ENCODE data around the gene CPNE1. TPM values are rescaled to one million over a fixed set of nuclear protein-coding genes. Genes with fewer than 3 reads are reported as not detected.
A peak's percentile ranks its signal among the peaks of the same experiment; 100 is the strongest.

Gene CPNE1
- total RNA-seq, 1 experiment from 2014 or later = 155 TPM

DNA sequence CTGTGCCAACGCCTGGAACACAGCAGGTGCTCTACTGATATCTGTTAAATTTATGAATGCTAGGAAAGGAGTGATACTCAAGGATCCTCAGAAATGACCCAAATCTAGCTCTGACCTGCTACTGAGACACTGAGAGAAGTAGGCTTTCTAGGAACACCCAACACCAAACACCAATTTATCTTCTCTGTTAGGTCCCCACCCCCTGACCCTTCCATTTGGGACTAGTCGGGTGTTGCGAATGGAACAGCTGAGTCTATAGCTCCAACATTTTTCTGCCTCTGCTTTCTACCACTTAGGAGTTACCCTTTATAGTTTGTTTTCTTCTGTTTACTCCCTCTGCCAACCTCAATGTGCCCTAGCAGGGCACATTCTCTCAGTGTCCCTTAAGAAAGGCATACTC is 24.0 kb downstream of the CPNE1 start:
- no peak overlapping the region for H2AFZ ChIP-seq (ENCODE audit: low read length)

More for the DNA sequence above, 24.0 kb downstream of the CPNE1 start:
- Histone ChIP-seq H3K4ac (ENCODE audit: low read depth, low read length) (no peak overlapping the region), H3K18ac (ENCODE audit: insufficient read length, low read depth, low read length) (no peak overlapping the region), H2BK20ac (ENCODE audit: low read depth, low read length, poor library complexity, severe bottlenecking) (no peak overlapping the region), H2AK5ac (ENCODE audit: insufficient read length, low read length) (no peak overlapping the region), H3K9ac (ENCODE audit: extremely low read depth, insufficient read length, low read length) (no peak overlapping the region), H3T11ph (ENCODE audit: low read length) (no peak overlapping the region), H3K27ac (ENCODE audit: insufficient read length, low read depth, low read length) (no peak overlapping the region), H2BK12ac (ENCODE audit: insufficient read length, low read depth, low read length) (no peak overlapping the region), H3K56ac (ENCODE audit: insufficient read length, low read depth, low read length) (no peak overlapping the region), H4K8ac (replicated peaks; ENCODE audit: insufficient read length, low read depth, low read length) (no peak overlapping the region), H4K91ac (ENCODE audit: insufficient read length, low read depth, low read length) (no peak overlapping the region), H2BK5ac (ENCODE audit: insufficient read length, low read length) (no peak overlapping the region), H4K20me1 (ENCODE audit: control insufficient read depth, insufficient read depth, insufficient read length) (no peaks in the 10 kb centered on the region), H2BK15ac (ENCODE audit: low read depth, low read length) (no peak overlapping the region), H3K79me2 (ENCODE audit: insufficient read depth, low read length) (peaks cover 8% of the 10 kb centered on the region; the same call in 1 of the 2 replicates), H3K23me2 (ENCODE audit: insufficient read length, low read depth, low read length, poor library complexity, severe bottlenecking) (no peaks in the 10 kb centered on the region), H2BK120ac (ENCODE audit: low read depth, low read length, poor library complexity, severe bottlenecking) (no peak overlapping the region), H3K14ac (ENCODE audit: insufficient read depth, low read length) (no peak overlapping the region), H3K4me1 (ENCODE audit: insufficient read depth, low read length) (peaks cover 1% of the 10 kb centered on the region; the same call in 1 of the 2 replicates), H3K9me3 (ENCODE audit: control insufficient read depth, low read depth, low read length) (no peaks in the 10 kb centered on the region), H3K4me2 (ENCODE audit: insufficient read depth, insufficient read length, low read length) (no peak overlapping the region), H3K27me3 (ENCODE audit: insufficient read depth, low read length) (no peaks in the 10 kb centered on the region), H4K5ac (ENCODE audit: insufficient read length, low read depth, low read length) (no peak overlapping the region), H3K23ac (ENCODE audit: insufficient read length, low read depth, low read length) (no peak overlapping the region), H3K79me1 (ENCODE audit: insufficient read depth, low read depth, low read length, poor library complexity, severe bottlenecking) (peaks cover 6% of the 10 kb centered on the region)
- DNase-seq = no peak
- no CpG with 5 or more reads among the region's 3 CpGs for WGBS (ENCODE audit: extremely low coverage, insufficient read length, low lambda C conversion rate)
- no peak overlapping the region for H3K4me3 Mint-ChIP-seq
- H3K4me1 Mint-ChIP-seq = peaks cover 47 to 56% of the 10 kb centered on the region in 2 experiments
- peak overlapping the region; percentile 6 to 87 (median 11); a peak in 2 of 7 replicates for H3K27ac Mint-ChIP-seq
- H3K36me3 Mint-ChIP-seq (ENCODE audit: insufficient read depth in 1 of 3, low read depth in 3 of 3) = no peaks in the 10 kb centered on the region; a peak in 1 of 7 replicates
- no peaks in the 10 kb centered on the region for H3K9me3 Mint-ChIP-seq
- no peaks in the 10 kb centered on the region; the same call in 1 of the 2 replicates for H3K27me3 Mint-ChIP-seq (ENCODE audit: low read depth)
- TF ChIP-seq, protein P1, sequence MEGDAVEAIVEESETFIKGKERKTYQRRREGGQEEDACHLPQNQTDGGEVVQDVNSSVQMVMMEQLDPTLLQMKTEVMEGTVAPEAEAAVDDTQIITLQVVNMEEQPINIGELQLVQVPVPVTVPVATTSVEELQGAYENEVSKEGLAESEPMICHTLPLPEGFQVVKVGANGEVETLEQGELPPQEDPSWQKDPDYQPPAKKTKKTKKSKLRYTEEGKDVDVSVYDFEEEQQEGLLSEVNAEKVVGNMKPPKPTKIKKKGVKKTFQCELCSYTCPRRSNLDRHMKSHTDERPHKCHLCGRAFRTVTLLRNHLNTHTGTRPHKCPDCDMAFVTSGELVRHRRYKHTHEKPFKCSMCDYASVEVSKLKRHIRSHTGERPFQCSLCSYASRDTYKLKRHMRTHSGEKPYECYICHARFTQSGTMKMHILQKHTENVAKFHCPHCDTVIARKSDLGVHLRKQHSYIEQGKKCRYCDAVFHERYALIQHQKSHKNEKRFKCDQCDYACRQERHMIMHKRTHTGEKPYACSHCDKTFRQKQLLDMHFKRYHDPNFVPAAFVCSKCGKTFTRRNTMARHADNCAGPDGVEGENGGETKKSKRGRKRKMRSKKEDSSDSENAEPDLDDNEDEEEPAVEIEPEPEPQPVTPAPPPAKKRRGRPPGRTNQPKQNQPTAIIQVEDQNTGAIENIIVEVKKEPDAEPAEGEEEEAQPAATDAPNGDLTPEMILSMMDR (conservative IDR thresholded peaks at IDR 0.05) = no peak

Data from H9 (cell line).